CD1c-positive myeloid dendritic cell (primary cell): Measurements from ENCODE around the gene MAOB.

Experiments used
- DNase-seq: peaks from one replicate; pipeline ENCODE4 v3.0.0-alpha.2; 2016; ENCODE audit errors: extremely low spot score

The MAOB gene

GRCh38 chrX:43860646-43861370 is 21.4 kb downstream of the MAOB start:
- DNase-seq, result no peak

- no peak for DNase-seq
Observed at GRCh38 chrX:43853225-43853828, 28.9 kb downstream of the MAOB start.

- no peak for DNase-seq
Observed at GRCh38 chrX:43850629-43851028, 31.6 kb downstream of the MAOB start.

GRCh38 chrX:43849173-43849572 is 33.1 kb downstream of the MAOB start:
- DNase-seq, result no peak

- DNase-seq, result no peak
Observed at GRCh38 chrX:43847352-43847751, 34.9 kb downstream of the MAOB start.

DNA sequence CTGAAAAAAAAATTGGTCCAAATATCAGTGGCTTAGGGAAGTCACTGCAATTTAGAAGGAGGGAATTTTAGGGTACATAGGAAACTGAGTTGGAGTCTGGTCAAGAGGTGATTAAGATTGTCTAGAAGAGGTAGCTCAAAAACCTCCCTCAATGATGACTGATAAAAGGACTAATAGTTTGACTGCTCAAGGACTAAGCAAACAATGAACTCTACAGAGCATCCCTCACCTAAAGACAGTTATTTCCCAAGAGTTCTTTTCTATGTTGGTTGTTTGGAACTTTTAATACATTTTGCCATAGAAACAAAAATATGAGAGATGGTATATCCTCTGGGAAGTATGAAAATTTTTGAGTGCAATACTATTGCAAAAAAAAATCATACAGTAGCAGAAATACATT is 35.7 kb downstream of the MAOB start:
- DNase-seq, result no peak

GRCh38 chrX:43845776-43846175 is 36.5 kb downstream of the MAOB start:
- no peak for DNase-seq

DNA sequence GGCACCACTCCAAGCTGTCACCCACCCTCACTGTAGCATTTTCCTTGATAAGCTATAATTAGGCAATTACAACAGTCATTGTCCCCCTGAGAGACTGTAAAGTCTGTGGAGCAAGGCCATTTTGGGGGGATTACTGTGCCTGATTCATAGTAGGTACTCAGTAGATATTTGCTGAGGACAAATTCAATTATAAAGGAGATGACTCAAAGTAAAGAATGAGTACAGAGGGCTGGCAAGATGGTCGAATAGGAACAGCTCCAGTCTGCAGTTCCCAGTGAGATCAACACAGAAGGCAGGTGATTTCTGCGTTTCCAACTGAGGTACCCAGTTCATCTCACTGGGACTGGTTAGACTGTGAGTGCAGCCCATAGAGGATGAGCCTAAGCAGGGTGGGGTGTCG is 42.0 kb downstream of the MAOB start:
- no peak for DNase-seq

- peak; percentile 30 for DNase-seq
Observed at GRCh38 chrX:43836435-43837184, 45.6 kb downstream of the MAOB start.

- peak; percentile 46 for DNase-seq
Observed at GRCh38 chrX:43835559-43835958, 46.7 kb downstream of the MAOB start.

DNA sequence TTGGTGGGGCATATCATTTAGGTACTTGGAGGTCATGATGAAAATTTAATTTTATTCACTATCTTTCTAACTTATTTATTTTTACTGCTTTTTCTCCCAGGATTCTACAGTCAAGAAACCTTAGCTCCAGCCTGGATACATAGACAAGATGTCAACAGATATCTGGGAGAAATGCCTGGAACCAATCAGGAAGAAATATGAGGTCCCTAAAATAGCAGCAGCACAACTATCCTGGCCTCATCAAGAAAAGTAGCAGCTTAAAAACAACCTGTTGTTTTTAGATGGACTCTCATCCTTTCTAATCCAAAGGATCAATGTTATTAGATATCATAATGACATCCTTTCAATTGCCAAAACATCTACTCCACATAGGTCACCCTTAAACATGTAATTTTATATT is 54.5 kb downstream of the MAOB start:
- no peak for DNase-seq

DNA sequence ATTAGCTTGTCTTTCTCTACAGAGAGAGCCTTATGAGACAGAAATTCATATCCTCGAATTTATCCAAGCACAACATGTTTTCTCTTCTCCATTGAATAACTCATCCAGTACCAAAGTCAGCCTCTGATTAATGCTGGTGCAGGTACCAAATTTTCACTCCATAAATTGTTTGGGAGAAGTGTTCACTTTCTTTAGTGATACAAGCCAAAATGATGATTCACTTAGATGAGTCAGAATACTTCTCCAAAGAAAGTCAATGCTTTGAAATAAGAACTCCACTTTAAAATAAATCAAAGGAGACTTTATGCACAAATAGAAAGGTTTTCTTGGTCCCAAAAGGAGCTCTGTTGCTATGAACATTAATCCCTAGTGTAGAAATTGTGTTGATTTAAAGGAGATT is 60.2 kb downstream of the MAOB start:
- no peak for DNase-seq

- DNase-seq, result no peak
Observed at GRCh38 chrX:43817444-43817843, 64.8 kb downstream of the MAOB start.

DNA sequence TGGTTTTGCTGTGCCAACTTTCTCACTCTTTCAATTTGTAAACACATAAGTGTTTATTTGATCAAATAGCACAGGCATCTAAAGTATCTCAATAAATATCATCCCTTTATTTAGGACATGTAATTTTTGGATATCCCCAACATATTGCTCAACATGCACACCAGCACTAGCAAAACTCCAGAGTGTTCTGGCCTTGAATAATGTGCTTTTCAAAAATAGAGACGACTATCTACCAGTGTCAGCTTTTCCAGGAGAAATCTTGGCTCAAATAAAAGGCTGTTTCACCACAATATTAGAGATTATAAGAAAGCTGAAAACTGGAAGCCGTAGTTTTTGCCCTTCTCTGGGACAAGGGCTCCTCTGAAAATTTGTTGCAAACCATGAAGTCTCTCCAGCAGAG is 67.0 kb downstream of the MAOB start:
- DNase-seq, result no peak

DNA sequence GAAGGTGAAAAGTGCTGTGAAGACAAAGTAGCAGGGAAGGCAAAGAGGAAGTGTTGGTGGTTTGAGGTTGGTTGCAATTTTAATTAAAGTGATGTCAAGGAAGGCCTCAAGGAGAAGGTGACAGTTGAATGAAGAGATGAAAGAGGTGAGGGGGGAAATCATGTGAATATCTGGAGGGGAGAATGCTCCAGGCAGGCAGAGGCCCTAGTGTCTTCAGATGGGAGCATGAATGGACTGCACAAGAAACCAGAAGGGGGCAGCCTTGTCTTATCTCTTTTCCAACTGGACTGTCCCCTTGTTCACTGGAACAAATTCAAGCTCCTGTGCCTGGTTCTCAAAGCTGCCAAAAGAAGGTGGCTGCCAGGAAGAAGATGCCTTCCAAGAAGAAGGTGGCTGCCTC is 68.4 kb downstream of the MAOB start:
- no peak for DNase-seq

DNA sequence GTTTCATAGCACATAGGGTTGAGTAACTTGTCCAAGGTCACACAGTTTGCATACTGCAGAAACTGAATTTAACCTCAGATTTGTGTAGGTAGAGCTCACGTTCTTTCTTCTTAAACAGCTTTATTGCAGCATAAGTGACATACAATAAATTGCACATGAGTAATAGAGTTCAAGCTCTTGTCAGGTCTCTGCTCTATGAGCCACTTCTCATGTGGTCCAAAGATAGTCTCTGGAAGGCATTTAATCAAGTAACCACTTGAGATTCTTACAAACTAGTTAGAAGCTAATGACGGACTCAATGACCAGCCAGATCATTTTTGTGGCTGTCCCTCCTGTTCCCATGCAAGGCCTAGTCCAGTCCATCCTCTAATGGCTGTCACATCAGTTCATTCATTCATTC is 68.9 kb downstream of the MAOB start:
- DNase-seq, result no peak

GRCh38 chrX:43809463-43809862 is 72.8 kb downstream of the MAOB start:
- no peak for DNase-seq

DNA sequence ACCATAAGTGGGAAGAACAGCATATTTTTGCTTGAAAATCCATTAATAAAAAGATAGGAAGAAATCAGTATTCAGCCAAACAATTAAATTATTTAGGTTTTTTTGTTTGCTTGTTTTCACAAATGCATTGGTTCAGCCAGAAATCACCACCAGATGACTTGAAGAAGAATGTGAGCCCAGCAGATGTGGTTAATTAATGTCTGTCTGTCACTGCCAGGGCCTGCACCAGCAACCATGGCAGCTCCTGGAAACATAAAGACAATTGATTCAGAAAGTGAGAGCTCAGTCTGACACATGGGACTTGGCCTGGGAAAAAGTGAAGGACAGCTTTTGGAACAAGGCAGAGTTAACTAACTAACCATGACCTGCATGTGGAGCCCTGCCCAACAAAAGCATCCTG is 74.0 kb downstream of the MAOB start:
- no peak for DNase-seq

- no peak for DNase-seq
Observed at GRCh38 chrX:43805579-43805978, 76.7 kb downstream of the MAOB start.

DNA sequence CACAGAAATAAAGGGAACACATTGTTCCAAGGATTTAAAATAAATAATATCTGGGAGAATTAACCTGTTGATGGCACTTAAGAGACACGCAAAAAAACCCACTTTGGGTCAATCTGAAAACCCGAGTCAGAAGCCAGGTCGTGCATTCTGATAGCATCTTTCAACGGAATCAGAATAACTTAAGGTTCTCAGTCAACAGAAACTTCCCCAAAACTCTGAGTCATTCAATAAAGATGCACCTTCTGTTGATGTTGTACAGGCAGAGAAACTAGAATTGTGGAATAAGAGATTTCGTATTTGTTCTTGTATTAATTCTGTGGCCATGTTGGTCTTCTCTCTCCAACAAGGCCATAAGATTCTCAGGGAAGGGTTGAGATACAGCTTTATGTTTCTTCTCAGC is 78.2 kb downstream of the MAOB start:
- no peak for DNase-seq

- no peak for DNase-seq
Observed at GRCh38 chrX:43785930-43786591, 96.2 kb downstream of the MAOB start.

DNA sequence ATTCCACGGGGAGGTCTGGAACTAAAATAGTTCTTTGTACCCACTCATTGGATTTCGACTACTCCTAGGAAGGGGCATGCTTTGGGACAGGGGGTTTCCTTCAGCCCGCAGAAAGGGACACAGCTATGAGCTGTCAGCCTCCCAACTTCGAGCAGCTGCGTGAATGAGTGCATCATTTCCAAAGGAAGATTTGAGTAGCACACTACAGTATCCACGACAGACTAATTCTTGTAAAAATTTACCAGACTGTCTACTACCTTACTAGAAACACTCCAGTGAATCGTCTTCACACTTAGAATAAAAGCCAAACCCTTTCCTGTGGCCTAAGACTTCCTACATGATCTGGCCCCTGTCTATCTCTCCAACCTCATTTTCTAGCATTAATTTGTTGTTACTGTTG is 124.2 kb downstream of the MAOB start:
- DNase-seq, result no peak

DNA sequence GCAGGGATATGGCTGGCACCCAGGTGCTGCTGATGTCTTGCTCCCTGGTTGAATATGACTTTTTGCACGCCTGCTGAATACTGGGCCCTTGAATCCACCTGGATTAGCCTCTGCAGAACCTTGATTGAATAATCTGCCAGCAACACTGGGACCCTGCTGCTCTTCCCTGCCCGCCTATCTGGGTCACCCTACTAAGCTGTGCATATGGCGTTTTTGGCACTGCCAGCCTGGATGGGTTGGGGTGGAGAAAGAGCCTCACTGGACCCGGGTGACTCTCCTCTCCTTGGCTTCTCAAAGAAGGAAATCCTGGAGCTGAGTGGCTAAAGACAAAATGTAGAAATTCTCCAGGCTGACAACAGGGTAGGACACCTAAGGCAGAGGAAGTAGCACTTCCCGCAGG is 126.2 kb downstream of the MAOB start:
- DNase-seq, result no peak
